Renal cortical epithelial cell (primary cell): Measurements from ENCODE around the gene JAZF1. TPM values are rescaled to one million over a fixed set of nuclear protein-coding genes. Genes with fewer than 3 reads are reported as not detected.

Experiments used
- total RNA-seq: library from RNA; depleted of rRNA; stranded (reverse); fragments of >200 nt; gene quantifications from 2 replicates; pipeline ENCODE4 v1.2.3, GENCODE V29; 2014

JAZF1 gene
- total RNA-seq, 1 donor from 2014 or later: 9.6 TPM

Other genes with a start within 250 kb of the JAZF1 start
- gene CREB5, start 231.7 kb upstream of the JAZF1 start, total RNA-seq: 6.9 and 14.1 TPM in 2 replicates